ENCODE results near the gene ZFYVE16. TPM values are rescaled to one million over a fixed set of nuclear protein-coding genes. Genes with fewer than 3 reads are reported as not detected.

ZFYVE16 gene
- polyA plus RNA-seq, 3 donors, result 9.4 to 15.8 (median 10.7) TPM

- no peak overlapping the region for H3K27ac ChIP-seq (ENCODE audit: low read depth in 1 of 2, low read length in 2 of 2)
- peaks cover 68 to 74% of the 10 kb centered on the region in 2 donors for H3K36me3 Mint-ChIP-seq
Measured at GRCh38 chr5:80438739-80439138, 30.9 kb downstream of the ZFYVE16 start.

GRCh38 chr5:80439213-80439612 is 31.3 kb downstream of the ZFYVE16 start:
- Histone ChIP-seq H2AFZ (ENCODE audit: insufficient read depth, low read depth, low read length, poor library complexity, severe bottlenecking) (no peak overlapping the region), H3K4me2 (replicated peaks; ENCODE audit: extremely low read depth, low read length, poor library complexity, severe bottlenecking) (no peak overlapping the region), H3K27me3 (ENCODE audit: control insufficient read depth in 2 of 2, insufficient read depth in 2 of 2, low read length in 2 of 2) (no peaks in the 10 kb centered on the region), H3K4me1 (ENCODE audit: control insufficient read depth in 1 of 2, insufficient read depth in 2 of 2, low read length in 2 of 2) (no peaks in the 10 kb centered on the region), H3K9ac (ENCODE audit: insufficient read depth, low read length, poor library complexity, severe bottlenecking) (no peak overlapping the region), H3K4me3 (replicated peaks in 1 of 3; ENCODE audit: low read depth in 2 of 3, low read length in 3 of 3) (no peak overlapping the region), H3K27ac (ENCODE audit: low read depth in 1 of 2, low read length in 2 of 2) (no peak overlapping the region), H3K9me3 (replicated peaks in 1 of 2; ENCODE audit: control insufficient read depth in 1 of 2, insufficient read depth in 1 of 2, low read length in 2 of 2) (no peaks in the 10 kb centered on the region), H4K20me1 (ENCODE audit: insufficient read depth, low read length) (peaks cover 10% of the 10 kb centered on the region), H3K79me2 (ENCODE audit: insufficient read depth, low read length) (no peaks in the 10 kb centered on the region), H3K36me3 (replicated peaks in 1 of 2; ENCODE audit: control insufficient read depth in 1 of 2, insufficient read depth in 2 of 2, low read length in 2 of 2) (peaks cover 54 to 91% of the 10 kb centered on the region in 2 donors)
- Mint-ChIP-seq H3K4me3 (no peak overlapping the region), H3K4me1 (no peaks in the 10 kb centered on the region), H3K27me3 (ENCODE audit: low read depth in 3 of 3) (no peaks in the 10 kb centered on the region), H3K9me3 (peaks cover 0 to 7% (median 0%) of the 10 kb centered on the region in 7 donors), H3K36me3 (peaks cover 67 to 72% of the 10 kb centered on the region in 2 donors), H3K27ac (no peak overlapping the region)
- intact Hi-C loops (cut with micrococcal nuclease), result no loop called here
- DNase-seq, result no peak
- TF ChIP-seq CTCF (IDR thresholded peaks at IDR 0.05), result no peak

More at GRCh38 chr5:80438739-80439138, 30.9 kb downstream of the ZFYVE16 start:
- Mint-ChIP-seq H3K9me3 (peaks cover 0 to 7% (median 0%) of the 10 kb centered on the region in 7 donors), H3K4me1 (no peaks in the 10 kb centered on the region), H3K27me3 (ENCODE audit: low read depth in 3 of 3) (no peaks in the 10 kb centered on the region), H3K27ac (no peak overlapping the region), H3K4me3 (no peak overlapping the region)
- Histone ChIP-seq H3K36me3 (replicated peaks in 1 of 2; ENCODE audit: control insufficient read depth in 1 of 2, insufficient read depth in 2 of 2, low read length in 2 of 2) (peaks cover 50 to 89% of the 10 kb centered on the region in 2 donors), H3K79me2 (ENCODE audit: insufficient read depth, low read length) (no peaks in the 10 kb centered on the region), H3K9me3 (replicated peaks in 1 of 2; ENCODE audit: control insufficient read depth in 1 of 2, insufficient read depth in 1 of 2, low read length in 2 of 2) (no peaks in the 10 kb centered on the region), H2AFZ (ENCODE audit: insufficient read depth, low read depth, low read length, poor library complexity, severe bottlenecking) (no peak overlapping the region), H3K27me3 (ENCODE audit: control insufficient read depth in 2 of 2, insufficient read depth in 2 of 2, low read length in 2 of 2) (no peaks in the 10 kb centered on the region), H3K4me1 (ENCODE audit: control insufficient read depth in 1 of 2, insufficient read depth in 2 of 2, low read length in 2 of 2) (no peaks in the 10 kb centered on the region), H3K4me3 (replicated peaks in 1 of 3; ENCODE audit: low read depth in 2 of 3, low read length in 3 of 3) (no peak overlapping the region), H3K4me2 (replicated peaks; ENCODE audit: extremely low read depth, low read length, poor library complexity, severe bottlenecking) (no peak overlapping the region), H4K20me1 (ENCODE audit: insufficient read depth, low read length) (peaks cover 12% of the 10 kb centered on the region), H3K9ac (ENCODE audit: insufficient read depth, low read length, poor library complexity, severe bottlenecking) (no peak overlapping the region)
- DNase-seq, result no peak
- intact Hi-C loops (cut with micrococcal nuclease), result no loop called here
- WGBS (ENCODE audit: insufficient coverage), result no CpG with 5 or more reads among the region's 4 CpGs
- TF ChIP-seq CTCF (IDR thresholded peaks at IDR 0.05), result no peak

Data from CD14-positive monocyte (primary cell).